Natural killer cell (primary cell): Measurements from ENCODE around the gene UBE2F. TPM values are rescaled to one million over a fixed set of nuclear protein-coding genes. Genes with fewer than 3 reads are reported as not detected.

Experiments used
- ATAC-seq, 3 donors: fragments of 150-1000 bp in 2 of 3; fragments of 200-7000 bp in 1 of 3; cut with Tn5 transposase; 1 replicate in 1 of 3; 2 replicates in 2 of 3; pipeline ENCODE4 v1.10.0; 2021; ENCODE audit warnings: mild to moderate bottlenecking in 2 of 3, moderate library complexity in 2 of 3
- DNase-seq, 2 donors: peaks; one replicate each; pipeline versions ENCODE4 v3.0.0 to v3.0.0-alpha.2; 2013 to 2021; ENCODE audit warnings: mixed read lengths in 1 of 2
- H3K27ac ChIP-seq: one replicate; pipeline ENCODE4 v1.5.1; 2013; ENCODE audit warnings: mild to moderate bottlenecking, low read length
- H3K27me3 ChIP-seq: one replicate; pipeline ENCODE4 v1.6.1; 2013; ENCODE audit warnings: low read length; ENCODE audit not compliant: control insufficient read depth, insufficient read depth
- H3K36me3 ChIP-seq: one replicate; pipeline ENCODE4 v1.6.1; 2013; ENCODE audit warnings: low read length; ENCODE audit not compliant: control insufficient read depth, insufficient read depth
- H3K4me1 ChIP-seq: one replicate; pipeline ENCODE4 v1.6.1; 2013; ENCODE audit warnings: low read length; ENCODE audit not compliant: control insufficient read depth, insufficient read depth
- H3K4me3 ChIP-seq: one replicate; pipeline ENCODE4 v1.5.1; 2013; ENCODE audit warnings: low read length
- H3K9me3 ChIP-seq: one replicate; pipeline ENCODE4 v1.6.1; 2013; ENCODE audit warnings: low read length; ENCODE audit not compliant: control insufficient read depth, insufficient read depth
- H3K27ac Mint-ChIP-seq, 2 donors: one replicate each; pipeline ENCODE4 v1.8.0; 2022; ENCODE audit warnings: mild to moderate bottlenecking in 2 of 2, mixed read lengths in 2 of 2, moderate library complexity in 1 of 2
- H3K27me3 Mint-ChIP-seq, 2 donors: one replicate each; pipeline ENCODE4 v1.8.0; 2022; ENCODE audit warnings: low read depth in 2 of 2, mixed read lengths in 2 of 2
- H3K36me3 Mint-ChIP-seq: one replicate; pipeline ENCODE4 v1.8.0; 2022; ENCODE audit warnings: mixed read lengths
- H3K4me1 Mint-ChIP-seq, 2 donors: one replicate each; pipeline ENCODE4 v1.8.0; 2022; ENCODE audit warnings: mixed read lengths in 2 of 2
- H3K4me3 Mint-ChIP-seq: one replicate; pipeline ENCODE4 v1.8.0; 2022; ENCODE audit warnings: mild to moderate bottlenecking, moderate library complexity, mixed read lengths
- H3K9me3 Mint-ChIP-seq, 2 donors: one replicate each; pipeline ENCODE4 v1.8.0; 2022; ENCODE audit warnings: mixed read lengths in 2 of 2
- CTCF ChIP-seq: fragments of 200-600 bp; IDR thresholded peaks from one replicate; pipeline ENCODE4 v1.8.0; 2022; ENCODE audit warnings: antibody characterized with exemption
- WGBS: methylation state at CpG from one replicate; pipeline ENCODE4 v1.1.7; 2013; ENCODE audit warnings: missing lambda C conversion rate; ENCODE audit not compliant: insufficient coverage; 5-methylcytosine and 5-hydroxymethylcytosine counted together
- intact Hi-C: fragments of 100-400 bp; cut with micrococcal nuclease; formaldehyde crosslinking; loops from one replicate; pipeline ENCODE4 v1.14.2; 2022
- total RNA-seq, 4 donors: library from RNA; stranded (reverse); fragments of 120-200 nt in 1 of 4; gene quantifications; one replicate each; pipeline versions ENCODE4 v1.2.3 to v1.2.4, GENCODE V29; 2013 to 2022

UBE2F gene
- total RNA-seq, 3 donors from 2014 or later (not counting 1 experiment from before 2014, with no cell fraction given) = 82.4 to 135 (median 96.1) TPM

DNA sequence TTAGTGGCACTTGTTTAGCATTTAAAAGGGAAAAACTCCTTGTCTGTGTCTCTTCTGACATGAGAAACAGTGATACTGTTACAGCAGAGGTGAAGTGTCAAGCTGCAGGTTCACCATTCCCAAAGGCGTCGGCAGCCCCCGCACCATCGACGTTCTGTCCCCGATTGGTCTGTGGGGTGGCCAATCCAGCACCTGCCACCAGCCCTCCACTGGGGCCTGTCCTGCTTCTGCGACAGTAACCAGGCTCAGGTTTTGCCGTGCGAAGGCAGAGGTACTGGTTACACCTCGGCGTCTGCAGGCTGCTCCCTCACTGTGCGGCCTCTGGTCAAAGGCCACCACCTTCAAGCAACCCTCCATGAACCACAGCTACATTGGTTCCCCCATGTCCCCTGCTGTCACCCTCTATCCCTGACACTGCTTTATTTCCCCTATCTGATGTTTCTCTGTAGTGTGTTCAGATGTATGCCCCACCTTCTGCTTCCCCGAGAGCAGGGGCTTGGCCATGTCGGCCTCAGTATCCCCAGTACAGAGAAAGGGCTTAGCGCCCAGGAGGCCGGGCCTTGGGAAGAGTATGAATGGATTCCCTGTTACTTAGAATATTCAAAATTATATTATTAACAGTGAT is 124.7 kb downstream of the UBE2F start:
- Mint-ChIP-seq H3K27ac (no peak overlapping the region), H3K4me3 (no peak overlapping the region), H3K9me3 (no peaks in the 10 kb centered on the region), H3K4me1 (peaks cover 10 to 11% of the 10 kb centered on the region in 2 donors), H3K27me3 (no peaks in the 10 kb centered on the region), H3K36me3 (no peaks in the 10 kb centered on the region)
- Histone ChIP-seq H3K36me3 (peaks cover 2% of the 10 kb centered on the region), H3K27me3 (no peaks in the 10 kb centered on the region), H3K27ac (no peak overlapping the region), H3K9me3 (no peaks in the 10 kb centered on the region), H3K4me3 (no peak overlapping the region), H3K4me1 (peaks cover 9% of the 10 kb centered on the region)
- 98% methylated on average over 15 of the region's 16 CpGs for WGBS
- TF ChIP-seq CTCF = no peak
- intact Hi-C loops = no loop called here
- ATAC-seq (no peak), DNase-seq (no peak)

Other genes starting within 250 kb of the UBE2F start
- gene RBM44, start 168.2 kb upstream of the UBE2F start, total RNA-seq = 1 to 10 TPM; 1.8 to 5.0 (median 2.9) TPM
- 10 to 100 TPM in 1 of 3 donors, 1 to 10 TPM in 2; 3.9 to 11.0 (median 4.9) TPM for gene RAMP1, start 107.4 kb upstream of the UBE2F start, total RNA-seq
- 10 to 100 TPM; 16.3 to 24.6 (median 20.1) TPM for gene SCLY, start 94.0 kb downstream of the UBE2F start, total RNA-seq
- gene ESPNL, start 133.3 kb downstream of the UBE2F start, total RNA-seq = not detected
- not detected for gene KLHL30, start 171.7 kb downstream of the UBE2F start, total RNA-seq
- 1 to 10 TPM in 2 of 3 donors, under 1 TPM in 1; 0.33 to 4.8 (median 4.3) TPM for gene ERFE, start 192.0 kb downstream of the UBE2F start, total RNA-seq
- 100 to 1,000 TPM; 146 to 200 (median 183) TPM for gene ILKAP, start 236.7 kb downstream of the UBE2F start, total RNA-seq